Lung (tissue), 12 donors: ENCODE measurements around the gene TTC13. TPM values are rescaled to one million over a fixed set of nuclear protein-coding genes. Genes with fewer than 3 reads are reported as not detected.
"Not testable (repeated sequence)": the region's sequence is repeated elsewhere in the genome, so short reads cannot be mapped to it uniquely, and the experiment has no call there.

Source experiments
- ATAC-seq: fragments of 200-7000 bp; cut with Tn5 transposase; one replicate; pipeline ENCODE4 v1.9.1; 2020; ENCODE audit warnings: moderate number of reproducible peaks; ENCODE audit not compliant: insufficient read depth, low FRiP score
- DNase-seq, 3 donors: peaks; one replicate each; pipeline ENCODE4 v3.0.0-alpha.2; 2013 to 2017
- H3K27ac ChIP-seq, 2 donors: one replicate each; pipeline ENCODE4 v1.5.1; 2013; ENCODE audit warnings: mild to moderate bottlenecking in 2 of 2, moderate library complexity in 2 of 2, control low read depth in 1 of 2, inconsistent platforms in 1 of 2, low read depth in 1 of 2, low read length in 1 of 2
- H3K27me3 ChIP-seq, 3 donors: one replicate each; pipeline ENCODE4 v1.5.1; 2013; ENCODE audit warnings: low read length in 2 of 3; ENCODE audit not compliant: control insufficient read depth in 3 of 3, insufficient read depth in 3 of 3
- H3K36me3 ChIP-seq, 4 donors: one replicate each; pipeline ENCODE4 v1.5.1; 2013; ENCODE audit warnings: low read length in 4 of 4, mild to moderate bottlenecking in 1 of 4, moderate library complexity in 1 of 4; ENCODE audit not compliant: control insufficient read depth in 4 of 4, insufficient read depth in 4 of 4
- H3K4me1 ChIP-seq, 5 donors: one replicate each; pipeline ENCODE4 v1.5.1; 2013; ENCODE audit warnings: low read length in 5 of 5, mild to moderate bottlenecking in 2 of 5, moderate library complexity in 1 of 5; ENCODE audit not compliant: control insufficient read depth in 5 of 5, insufficient read depth in 5 of 5
- H3K4me3 ChIP-seq: one replicate; pipeline ENCODE4 v1.5.1; 2013; ENCODE audit warnings: mild to moderate bottlenecking, control low read depth, moderate library complexity
- H3K9ac ChIP-seq, 2 donors: one replicate each; pipeline ENCODE4 v1.5.1; 2013; ENCODE audit warnings: low read length in 2 of 2, control low read depth in 1 of 2; ENCODE audit not compliant: insufficient read depth in 1 of 2
- H3K9me3 ChIP-seq, 4 donors: one replicate each; pipeline ENCODE4 v1.5.1; 2013; ENCODE audit warnings: low read length in 3 of 4, mild to moderate bottlenecking in 1 of 4, moderate library complexity in 1 of 4; ENCODE audit not compliant: control insufficient read depth in 4 of 4, insufficient read depth in 3 of 4
- CTCF ChIP-seq: IDR thresholded peaks from 2 replicates; pipeline ENCODE4 v1.5.1; 2012; ENCODE audit warnings: mild to moderate bottlenecking; ENCODE audit errors: control extremely low read depth, extremely low read depth
- WGBS, 2 donors: extraction: QIAGEN DNeasy Blood & Tissue Kit; methylation state at CpG; one replicate each; pipeline ENCODE4 v1.1.7; 2013; 5-methylcytosine and 5-hydroxymethylcytosine counted together
- polyA plus RNA-seq, 2 donors: library from polyadenylated mRNA; stranded (reverse); fragments of 200-250 nt; gene quantifications; one replicate each; pipeline ENCODE4 v1.2.1, GENCODE V29; 2013
- total RNA-seq, 2 donors: library from RNA; depleted of rRNA in 1 of 2; stranded (reverse); fragments of >200 nt in 1 of 2; gene quantifications; one replicate each; pipeline ENCODE4 v1.2.1, GENCODE V29; 2014 to 2021
- donor health status: control.
- donor health status: control.
- donor health status: Bipolar disorder and iron deficiency.
- donor health status: healthy.
- donor health status: DM: yes; HTN: yes; CAD: no.

TTC13 gene
- total and polyA plus RNA-seq, 4 donors: 7.9 to 24.5 (median 17.4) TPM

- H3K27ac ChIP-seq: no peak overlapping the region
- H3K4me1 ChIP-seq: peaks cover 0 to 7% (median 0%) of the 10 kb centered on the region in 5 donors
- DNase-seq (no peak), ATAC-seq (no peak)
- TF ChIP-seq CTCF: no peak
- no peak overlapping the region for H3K4me3 ChIP-seq
- no peaks in the 10 kb centered on the region for H3K9me3 ChIP-seq
- H3K36me3 ChIP-seq: peaks cover 0 to 9% (median 0%) of the 10 kb centered on the region in 4 donors
- no peak overlapping the region for H3K9ac ChIP-seq
- H3K27me3 ChIP-seq: no peaks in the 10 kb centered on the region
- WGBS, 2 donors: 95 to 96% methylated on average over 6 of the region's 6 CpGs
Measured at GRCh38 chr1:230985711-230986110, 7.0 kb upstream of the TTC13 start.

DNA sequence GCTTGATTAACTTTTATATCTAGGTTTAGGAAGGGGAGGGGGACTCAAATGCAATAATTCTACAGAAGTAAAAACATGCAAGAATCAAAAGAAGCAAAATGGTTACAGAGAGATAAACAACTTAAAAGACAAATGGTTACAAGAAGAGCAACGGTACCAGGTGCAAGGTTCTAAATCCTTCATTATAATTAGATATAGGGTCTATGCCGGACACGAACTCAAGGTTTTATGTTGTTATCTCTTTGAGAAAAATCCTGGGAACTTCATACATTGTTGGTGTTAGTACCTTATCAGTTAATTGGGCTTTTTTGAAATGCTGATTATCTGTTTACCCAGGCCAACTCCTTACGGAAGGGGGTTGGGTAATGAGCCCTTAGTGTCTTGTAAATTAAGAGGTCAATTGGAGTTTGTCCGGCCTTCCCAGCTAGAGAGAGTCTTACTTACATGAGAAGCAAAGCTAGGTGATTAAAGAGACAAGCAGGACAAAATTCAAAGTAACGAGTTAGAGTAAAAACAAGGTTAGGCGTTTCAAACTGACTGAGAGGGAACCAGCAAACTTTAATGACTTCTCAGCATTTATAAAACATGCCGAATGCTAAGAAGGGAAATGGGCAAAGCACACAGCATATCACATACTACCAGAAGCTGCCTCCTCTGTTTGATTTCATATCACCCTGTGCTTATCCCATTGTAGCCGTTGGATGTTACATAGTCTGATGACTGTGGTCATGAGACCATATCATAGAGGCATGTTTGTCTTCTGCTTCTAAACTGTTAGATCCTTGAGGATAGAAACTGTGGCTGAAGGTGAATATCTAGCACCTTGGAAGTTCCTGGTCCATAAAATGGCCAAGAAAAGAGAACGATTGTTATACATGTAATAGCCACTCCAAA lies 6.2 kb upstream of the TTC13 start:
- H3K36me3 ChIP-seq, H3K9ac ChIP-seq, H3K4me3 ChIP-seq, H3K27me3 ChIP-seq, H3K27ac ChIP-seq, H3K9me3 ChIP-seq, DNase-seq, H3K4me1 ChIP-seq, ATAC-seq: not testable (repeated sequence)
- WGBS, 2 donors: 62 to 84% methylated on average over 10 of the region's 10 CpGs

DNA sequence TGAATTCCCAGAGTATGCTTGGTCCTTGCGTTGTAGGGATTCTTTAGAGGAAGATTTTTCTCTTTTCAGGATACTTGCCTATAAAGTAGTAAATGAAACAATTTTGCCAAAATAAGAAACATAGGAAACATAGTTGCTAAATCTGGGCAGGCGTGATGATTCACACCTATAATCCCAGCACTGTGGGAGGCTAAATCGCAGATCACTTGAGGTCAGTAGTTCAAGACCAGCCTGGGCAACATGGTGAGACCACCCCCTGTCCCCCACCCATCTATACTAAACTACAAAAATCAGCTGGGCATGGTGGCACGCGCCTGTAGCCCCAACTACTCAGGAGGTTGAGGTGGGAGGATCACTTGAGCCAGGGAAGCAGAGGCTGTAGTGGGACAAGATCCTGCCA lies 5.2 kb upstream of the TTC13 start:
- peak overlapping the region in 1 of 2 donors; percentile 59 for H3K27ac ChIP-seq
- H3K4me3 ChIP-seq: no peak overlapping the region
- no peak overlapping the region for H3K9ac ChIP-seq
- peaks cover 0 to 3% (median 0%) of the 10 kb centered on the region in 4 donors for H3K36me3 ChIP-seq
- WGBS, 2 donors: 83 to 90% methylated on average over 5 of the region's 5 CpGs
- peaks cover 0 to 8% (median 5%) of the 10 kb centered on the region in 5 donors for H3K4me1 ChIP-seq
- no peak for DNase-seq
- no peak for ATAC-seq
- H3K27me3 ChIP-seq: no peaks in the 10 kb centered on the region
- TF ChIP-seq CTCF: no peak
- H3K9me3 ChIP-seq: no peaks in the 10 kb centered on the region

- H3K9ac ChIP-seq: no peak overlapping the region
- no peaks in the 10 kb centered on the region for H3K9me3 ChIP-seq
- DNase-seq (no peak), ATAC-seq (no peak)
- H3K27ac ChIP-seq: no peak overlapping the region
- H3K36me3 ChIP-seq: peaks cover 0 to 3% (median 0%) of the 10 kb centered on the region in 4 donors
- no peak overlapping the region for H3K4me3 ChIP-seq
- 70 to 90% methylated on average over 4 of the region's 4 CpGs for WGBS, 2 donors
- H3K4me1 ChIP-seq: peaks cover 0 to 11% (median 5%) of the 10 kb centered on the region in 5 donors
- H3K27me3 ChIP-seq: no peaks in the 10 kb centered on the region
- TF ChIP-seq CTCF: no peak
Measured at GRCh38 chr1:230982696-230983095, 4.0 kb upstream of the TTC13 start.
